ENCODE results near the gene TRAF4.
A peak's percentile ranks its signal among the peaks of the same experiment; 100 is the strongest.

The TRAF4 gene

GRCh38 chr17:28747051-28747691, 3.4 kb downstream of the TRAF4 start:
- no peak for DNase-seq (ENCODE audit: low read depth in 4 of 4, low spot score in 1 of 4)

GRCh38 chr17:28747801-28748750, 4.3 kb downstream of the TRAF4 start:
- no peak for DNase-seq (ENCODE audit: low read depth in 4 of 4, low spot score in 1 of 4)

- no peak for DNase-seq (ENCODE audit: low read depth in 4 of 4, low spot score in 1 of 4)
Measured at GRCh38 chr17:28748852-28749515, 5.2 kb downstream of the TRAF4 start.

- no peak for DNase-seq (ENCODE audit: low read depth in 4 of 4, low spot score in 1 of 4)
Measured at GRCh38 chr17:28749516-28750177, 5.8 kb downstream of the TRAF4 start.

DNA sequence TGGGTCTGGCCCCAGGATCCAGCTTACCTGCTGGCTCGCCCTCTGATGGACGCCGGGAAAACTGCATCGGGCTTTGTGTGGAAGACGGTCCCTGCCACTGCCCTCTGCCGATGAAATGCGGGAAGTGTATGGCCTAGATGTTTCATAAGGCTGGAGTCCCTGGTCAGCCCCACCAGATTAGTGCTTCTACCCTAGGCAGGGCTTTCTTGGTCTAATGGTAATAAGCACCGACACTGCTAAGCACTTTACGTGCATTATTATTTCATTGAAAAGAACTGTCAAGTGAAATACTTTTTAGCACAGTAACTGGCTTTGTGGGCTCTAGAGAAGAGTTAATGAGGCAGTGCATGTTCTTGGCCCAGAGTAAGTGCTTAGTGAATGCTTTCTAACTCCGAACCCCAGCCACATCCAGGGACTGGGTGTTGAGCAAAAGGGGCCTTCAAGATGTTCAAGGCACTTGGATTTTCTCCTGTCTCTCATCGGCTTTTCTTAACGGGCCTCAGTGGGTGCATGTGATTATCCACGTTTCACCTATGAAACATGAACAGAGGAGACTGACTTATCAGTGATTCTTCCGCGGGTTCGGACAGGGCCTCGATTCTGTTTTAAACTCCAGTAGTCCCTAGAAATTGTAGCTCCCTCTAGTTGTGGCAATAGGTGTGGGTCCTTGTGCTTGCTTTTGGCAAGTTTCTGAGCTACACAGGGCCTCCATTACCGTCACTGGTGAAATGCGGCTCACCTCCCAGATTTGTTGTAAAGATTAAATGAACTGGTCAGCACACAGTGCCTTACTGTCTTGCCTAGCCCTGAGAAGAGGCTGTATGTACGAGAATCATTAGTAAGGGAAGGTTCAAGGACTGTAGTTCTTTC, 6.6 kb downstream of the TRAF4 start:
- peak; percentile 73 to 84 (median 82) for DNase-seq (ENCODE audit: low read depth in 4 of 4, low spot score in 1 of 4)

- DNase-seq (ENCODE audit: low read depth in 4 of 4, low spot score in 1 of 4): no peak
Measured at GRCh38 chr17:28751600-28752366, 8.0 kb downstream of the TRAF4 start.

- DNase-seq (ENCODE audit: low read depth in 4 of 4, low spot score in 1 of 4): no peak
Measured at GRCh38 chr17:28755486-28755885, 11.7 kb downstream of the TRAF4 start.

DNA sequence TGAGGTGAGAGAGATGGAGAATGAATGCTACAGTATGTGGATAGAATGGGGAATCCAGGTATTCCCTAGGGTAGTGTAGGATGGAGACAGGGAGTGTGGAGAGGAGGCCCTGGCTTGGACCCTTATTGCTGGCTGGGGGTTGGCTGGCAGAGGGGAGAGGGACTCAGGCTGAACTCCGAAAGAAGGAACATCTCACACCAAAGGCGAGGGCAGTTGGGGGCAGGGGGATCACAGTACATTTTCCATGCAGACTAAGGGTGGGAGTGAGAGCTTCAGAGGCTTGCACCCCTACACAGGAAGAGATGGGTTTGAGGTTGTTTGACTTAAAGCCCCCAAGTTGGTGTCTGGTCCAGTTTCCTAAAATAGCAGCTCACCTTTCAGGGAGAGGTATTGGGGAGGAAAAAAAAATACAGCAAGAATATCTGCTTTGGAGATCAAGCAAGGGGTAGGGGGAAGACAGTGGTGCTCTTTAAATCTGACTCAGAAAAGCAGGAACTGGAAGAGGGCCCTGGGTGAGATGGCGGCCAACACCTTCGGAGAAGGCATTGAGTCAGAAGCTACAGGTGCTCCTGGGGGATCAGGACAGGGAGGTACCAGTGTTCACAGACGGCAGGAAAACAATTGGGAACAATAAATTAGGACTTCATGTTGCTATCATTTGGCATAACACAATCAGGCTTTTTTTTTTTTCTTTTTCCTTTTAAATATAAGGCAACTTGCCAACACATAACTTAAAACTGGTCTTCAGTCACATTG, 12.4 kb downstream of the TRAF4 start:
- DNase-seq (ENCODE audit: low read depth in 4 of 4, low spot score in 1 of 4): no peak

DNA sequence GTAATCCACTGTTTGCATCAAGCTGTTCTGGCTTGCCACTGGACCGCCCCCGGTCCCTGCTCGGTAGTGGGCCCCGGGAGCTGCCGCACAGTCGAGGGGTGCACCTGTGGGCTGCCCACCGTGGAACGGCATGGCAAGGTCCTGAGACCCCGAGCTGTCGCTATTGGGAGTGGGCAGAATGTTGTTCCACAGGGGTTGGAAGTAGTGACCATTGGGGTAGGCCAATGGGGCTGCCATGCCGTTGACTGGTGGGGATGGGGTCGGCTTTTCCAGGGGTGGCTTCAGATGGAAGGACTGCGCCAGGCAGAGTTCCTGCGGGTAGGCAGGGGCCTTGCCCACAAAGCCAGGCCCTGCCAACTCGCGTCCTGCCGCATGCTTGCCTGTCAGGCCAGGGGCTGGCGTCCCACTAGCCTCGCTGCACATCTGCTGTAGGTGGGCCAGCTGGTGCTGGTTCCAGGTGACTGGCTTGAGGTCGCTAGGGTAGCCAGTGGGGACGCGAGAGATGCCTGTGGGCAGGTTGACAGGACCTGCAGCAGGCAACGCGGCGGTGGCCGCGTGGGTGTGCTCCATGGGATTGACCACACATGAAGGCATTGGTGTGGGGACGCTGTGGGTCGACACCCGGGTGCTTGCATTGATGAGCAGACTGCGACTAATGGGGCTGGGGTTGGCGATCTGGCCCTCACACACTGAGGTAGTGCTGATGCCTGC, 14.8 kb downstream of the TRAF4 start:
- no peak for DNase-seq (ENCODE audit: low read depth in 4 of 4, low spot score in 1 of 4)

DNA sequence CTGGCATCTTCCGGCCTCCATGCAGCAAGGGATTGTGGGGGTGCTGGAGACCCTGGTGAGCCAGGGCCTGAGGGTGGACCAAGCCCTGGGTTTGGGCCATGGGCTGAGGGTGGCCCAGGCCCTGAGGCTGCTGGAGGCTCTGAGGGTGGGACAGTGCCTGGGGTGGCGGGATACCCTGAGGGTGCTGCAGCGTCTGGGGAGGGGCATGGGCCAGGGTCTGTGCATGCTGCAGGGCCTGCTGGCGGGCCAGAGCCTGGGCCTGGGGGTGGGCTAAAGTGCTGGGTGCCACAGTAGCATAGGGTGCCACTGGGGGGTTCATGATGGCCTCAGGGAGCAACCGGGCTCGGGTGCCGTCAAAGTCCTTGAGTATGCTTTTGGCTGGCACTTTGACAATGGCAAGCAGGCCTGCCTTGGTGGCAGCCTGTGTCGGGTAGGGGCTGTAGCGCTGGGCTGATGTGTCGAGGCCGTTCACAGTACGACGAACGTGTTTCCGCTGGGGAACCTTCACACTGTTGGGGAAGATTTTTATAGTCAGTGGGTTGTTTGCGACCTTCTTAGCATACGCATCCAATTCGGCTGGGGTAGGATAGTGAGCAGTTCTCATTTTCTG, 15.6 kb downstream of the TRAF4 start:
- DNase-seq (ENCODE audit: low read depth in 4 of 4, low spot score in 1 of 4): no peak

GRCh38 chr17:28760601-28761562, 17.1 kb downstream of the TRAF4 start:
- no peak for DNase-seq (ENCODE audit: low read depth in 4 of 4, low spot score in 1 of 4)

GRCh38 chr17:28763137-28763799, 19.5 kb downstream of the TRAF4 start:
- DNase-seq (ENCODE audit: low read depth in 4 of 4, low spot score in 1 of 4): no peak

- peak; percentile 59 to 65 (median 62) for DNase-seq (ENCODE audit: low read depth in 4 of 4, low spot score in 1 of 4)
Measured at GRCh38 chr17:28763804-28764266, 20.0 kb downstream of the TRAF4 start.

DNA sequence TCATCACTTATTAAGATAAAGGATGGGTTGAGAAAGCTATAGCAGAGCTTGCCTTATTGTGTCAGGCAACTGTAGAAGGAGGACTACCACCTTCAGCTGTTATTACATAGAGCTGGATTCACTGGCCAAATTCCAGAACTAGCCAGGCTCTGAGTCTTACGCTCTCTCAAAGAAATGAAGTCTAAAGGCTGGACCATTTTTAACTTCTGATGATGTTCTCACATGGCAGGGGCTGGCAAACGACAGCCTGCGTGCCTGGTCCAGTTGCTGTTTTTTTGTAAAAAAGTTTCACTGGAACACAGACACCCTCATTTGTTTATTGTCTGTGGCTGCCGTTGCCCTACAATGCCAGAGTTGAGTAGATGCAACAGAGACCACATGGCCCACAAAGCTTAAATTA, 21.2 kb downstream of the TRAF4 start:
- no peak for DNase-seq (ENCODE audit: low read depth in 4 of 4, low spot score in 1 of 4)

DNA sequence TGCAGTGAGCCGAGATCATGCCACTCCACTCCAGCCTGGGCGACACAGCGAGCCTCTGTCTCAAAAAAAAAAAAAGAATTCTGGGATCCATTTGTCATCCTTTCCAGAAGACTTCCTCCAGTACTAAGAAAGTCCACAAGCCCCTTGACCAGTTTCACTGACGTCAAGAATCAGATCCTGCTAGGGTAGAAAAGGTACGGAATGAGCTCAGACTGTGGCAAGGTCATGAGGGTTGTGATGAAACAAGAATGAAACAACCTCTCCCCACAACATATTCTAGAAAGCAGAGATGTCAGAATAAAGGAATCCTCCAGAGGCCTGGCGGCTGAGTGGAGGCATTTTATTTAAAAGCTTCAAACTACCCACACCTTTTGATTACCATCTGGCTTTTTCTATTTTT, 29.9 kb downstream of the TRAF4 start:
- no peak for DNase-seq (ENCODE audit: low read depth in 4 of 4, low spot score in 1 of 4)

- no peak for DNase-seq (ENCODE audit: low read depth in 4 of 4, low spot score in 1 of 4)
Measured at GRCh38 chr17:28774206-28774605, 30.4 kb downstream of the TRAF4 start.
